NCI-H2029 (cell line): ENCODE results near the gene PGA5.
"Not testable (repeated sequence)": the region's sequence is repeated elsewhere in the genome, so short reads cannot be mapped to it uniquely, and the experiment has no call there.

Source experiments
- DNase-seq: peaks from one replicate; lab custom pipeline; 2025; lab: John Stamatoyannopoulos, UW

PGA5 gene

GRCh38 chr11:61240875-61241274 is at the start of gene PGA5:
Gene PGA5, plus strand, starts transcription at chr11:61241175. Its CDS starts 52 bp downstream, at chr11:61241227.
- not testable (repeated sequence) for DNase-seq

GRCh38 chr11:61193596-61193995 is 47.4 kb upstream of the PGA5 start:
- peak; percentile 19 for DNase-seq

- DNase-seq, result no peak
These were observed 46.8 kb upstream of the PGA5 start for GRCh38 chr11:61194169-61194671.

DNA sequence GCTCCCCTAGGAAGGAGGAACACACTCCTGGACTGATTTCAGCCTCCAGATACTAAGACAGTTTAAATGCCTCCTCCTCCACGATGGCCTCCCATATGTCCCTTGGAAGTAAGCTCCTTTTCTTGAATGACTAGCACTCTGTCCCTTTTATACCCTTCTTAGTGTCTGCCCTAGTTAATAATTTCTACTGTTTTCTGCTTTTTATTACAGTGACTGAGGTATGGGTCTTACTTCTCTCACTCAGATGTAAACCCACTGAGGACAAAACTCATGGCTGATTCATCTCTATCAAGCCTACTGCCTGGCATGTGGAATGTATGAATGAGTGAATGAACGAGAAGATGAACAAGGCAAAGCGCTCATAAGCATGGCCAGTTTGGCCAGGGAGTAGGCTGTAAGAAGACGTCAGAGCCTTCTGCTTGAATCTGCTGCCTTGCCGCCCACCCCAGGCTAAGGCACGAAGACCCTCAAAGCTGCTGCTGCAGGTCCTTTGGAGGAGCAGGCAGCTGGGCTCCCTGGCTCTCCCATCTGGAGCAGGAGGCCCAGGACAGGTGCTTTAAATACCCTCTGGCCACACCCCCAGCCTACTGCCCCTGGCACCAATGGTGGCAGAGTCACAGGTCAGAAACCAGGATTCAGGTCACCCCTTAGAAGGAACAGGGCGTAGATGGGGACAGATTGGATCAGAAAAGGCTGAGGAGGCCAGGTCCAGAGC is 45.8 kb upstream of the PGA5 start:
- DNase-seq, result no peak

GRCh38 chr11:61195719-61196118 is 45.3 kb upstream of the PGA5 start:
- no peak for DNase-seq

- no peak for DNase-seq
These were observed 42.6 kb upstream of the PGA5 start for GRCh38 chr11:61198361-61198760.

- no peak for DNase-seq
These were observed 41.9 kb upstream of the PGA5 start for GRCh38 chr11:61198948-61199523.

- no peak for DNase-seq
These were observed 39.5 kb upstream of the PGA5 start for GRCh38 chr11:61201476-61201875.

GRCh38 chr11:61202950-61203746 is 37.8 kb upstream of the PGA5 start, which contains the start of gene PGA3:
Gene PGA3, plus strand, starts transcription at chr11:61203515. Its CDS starts 50 bp downstream, at chr11:61203565.
- DNase-seq, result not testable (repeated sequence)

GRCh38 chr11:61203873-61204272 is 37.1 kb upstream of the PGA5 start:
- not testable (repeated sequence) for DNase-seq

DNA sequence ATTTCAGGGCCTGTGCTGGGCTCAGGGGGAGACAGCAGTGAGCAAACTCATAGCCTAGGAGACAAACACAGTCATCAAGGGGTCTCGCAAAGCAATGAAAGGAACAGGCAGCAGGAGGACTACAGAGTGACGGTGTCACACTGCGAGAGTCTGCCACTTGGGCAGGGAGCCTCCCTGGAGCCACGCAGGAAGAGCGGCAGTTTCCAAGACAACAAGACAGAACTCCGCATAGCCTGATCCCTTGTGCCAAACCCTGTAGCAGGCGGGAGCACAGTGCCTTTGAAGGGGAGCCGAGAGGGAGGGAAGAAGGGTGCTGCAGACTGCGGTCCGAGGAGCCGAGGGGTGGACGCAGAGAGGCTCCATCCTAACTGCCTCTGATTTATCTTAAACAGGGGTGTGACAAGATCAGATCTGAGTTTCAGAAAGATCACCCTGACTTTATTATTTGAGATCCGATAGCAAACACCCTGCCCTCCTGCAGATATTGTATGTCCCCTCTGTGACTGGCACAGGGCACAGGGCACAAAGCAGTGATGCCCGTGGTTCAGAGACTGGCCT is 36.4 kb upstream of the PGA5 start:
- not testable (repeated sequence) for DNase-seq

- not testable (repeated sequence) for DNase-seq
These were observed 33.2 kb upstream of the PGA5 start for GRCh38 chr11:61207636-61208310.

GRCh38 chr11:61210629-61211028 is 30.3 kb upstream of the PGA5 start:
- not testable (repeated sequence) for DNase-seq

- not testable (repeated sequence) for DNase-seq
These were observed 29.5 kb upstream of the PGA5 start for GRCh38 chr11:61211327-61211952.

DNA sequence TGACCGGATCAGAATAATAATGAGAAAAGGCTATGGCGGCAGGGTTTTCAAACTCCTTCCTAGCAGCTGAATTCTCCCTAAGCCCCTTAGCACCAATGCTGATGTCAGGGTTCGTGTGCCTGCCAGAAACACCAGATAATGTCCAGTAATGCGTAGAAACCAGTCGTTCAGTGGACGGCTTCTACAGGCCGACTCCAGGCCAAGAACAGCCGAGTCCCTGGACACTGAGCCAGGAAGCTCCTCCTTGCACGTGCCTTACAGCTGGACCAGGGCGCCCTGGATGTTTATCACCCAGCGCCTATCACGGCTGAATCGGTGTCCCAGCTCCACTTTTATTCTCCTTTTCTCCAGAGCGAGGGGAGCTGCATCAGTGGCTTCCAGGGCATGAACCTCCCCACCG is 28.8 kb upstream of the PGA5 start:
- not testable (repeated sequence) for DNase-seq

- DNase-seq, result not testable (repeated sequence)
These were observed 27.2 kb upstream of the PGA5 start for GRCh38 chr11:61213711-61214324.

- not testable (repeated sequence) for DNase-seq
These were observed 22.7 kb upstream of the PGA5 start for GRCh38 chr11:61218306-61218705.

DNA sequence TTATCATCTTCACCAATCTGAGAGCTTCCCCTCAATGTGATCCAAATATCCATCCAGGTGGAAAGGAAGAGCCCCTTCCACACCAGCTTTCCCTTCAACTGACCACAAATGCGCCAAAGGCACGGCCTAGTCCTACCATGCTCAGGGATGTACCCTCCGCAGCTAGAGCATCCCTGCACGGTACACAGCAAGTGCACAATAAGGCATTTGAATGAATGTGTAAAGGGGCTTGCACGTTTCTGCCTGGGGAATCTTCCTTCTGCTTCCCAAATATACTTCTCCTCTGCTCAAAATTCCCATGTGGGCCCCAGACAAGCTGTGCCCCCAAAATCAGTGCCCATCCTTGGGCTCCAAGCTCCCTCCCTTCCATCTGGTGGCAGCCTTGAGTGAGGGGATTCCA is 22.0 kb upstream of the PGA5 start:
- DNase-seq, result not testable (repeated sequence)

DNA sequence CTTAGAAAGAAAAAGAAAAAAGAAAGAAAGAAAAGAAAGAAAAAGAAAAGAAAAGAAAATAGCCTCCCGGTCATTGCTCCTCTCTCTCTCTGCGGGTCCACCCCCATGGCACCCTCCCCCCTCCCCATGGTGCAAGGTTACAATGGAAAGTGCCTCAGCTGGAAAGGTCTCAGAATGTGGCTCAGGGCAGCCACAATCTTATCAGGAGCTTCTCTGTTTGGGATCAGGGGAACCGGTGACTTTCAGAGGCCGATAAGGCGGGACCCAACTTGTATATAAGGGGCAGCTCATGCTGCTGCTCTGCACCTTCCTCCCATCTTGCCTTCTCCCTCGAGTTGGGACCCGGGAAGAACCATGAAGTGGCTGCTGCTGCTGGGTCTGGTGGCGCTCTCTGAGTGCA is 18.9 kb upstream of the PGA5 start, which contains the start of gene PGA4:
PGA4 (plus strand) TSS at position 301 of the 400 bp plus-strand sequence; CDS start at position 355, 54 bp downstream.
- not testable (repeated sequence) for DNase-seq

DNA sequence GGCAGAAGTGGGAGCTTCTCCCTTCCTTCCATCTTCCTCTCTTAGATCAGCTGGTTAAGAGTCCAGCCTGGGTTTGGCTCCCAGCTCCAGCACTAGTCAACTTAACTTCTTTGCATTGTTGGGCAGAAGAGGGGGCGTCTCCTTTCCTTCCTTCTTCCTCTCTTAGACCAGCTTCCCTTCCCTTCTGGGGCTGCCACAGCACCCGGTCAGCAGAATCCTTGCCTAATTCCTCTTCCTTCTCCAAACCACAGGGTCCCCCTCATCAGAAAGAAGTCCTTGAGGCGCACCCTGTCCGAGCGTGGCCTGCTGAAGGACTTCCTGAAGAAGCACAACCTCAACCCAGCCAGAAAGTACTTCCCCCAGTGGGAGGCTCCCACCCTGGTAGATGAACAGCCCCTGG is 18.3 kb upstream of the PGA5 start:
- DNase-seq, result not testable (repeated sequence)
